HG03095 (cell line): ENCODE measurements around the gene CFAP299.
"Not testable (repeated sequence)": the region's sequence is repeated elsewhere in the genome, so short reads cannot be mapped to it uniquely, and the experiment has no call there.

Experiments used
- ATAC-seq: cut with Tn5 transposase; IDR thresholded peaks from one replicate; pipeline ENCODE4 v1.9.1; 2021; ENCODE audit warnings: moderate library complexity; ENCODE audit not compliant: unreplicated experiment

Gene CFAP299

DNA sequence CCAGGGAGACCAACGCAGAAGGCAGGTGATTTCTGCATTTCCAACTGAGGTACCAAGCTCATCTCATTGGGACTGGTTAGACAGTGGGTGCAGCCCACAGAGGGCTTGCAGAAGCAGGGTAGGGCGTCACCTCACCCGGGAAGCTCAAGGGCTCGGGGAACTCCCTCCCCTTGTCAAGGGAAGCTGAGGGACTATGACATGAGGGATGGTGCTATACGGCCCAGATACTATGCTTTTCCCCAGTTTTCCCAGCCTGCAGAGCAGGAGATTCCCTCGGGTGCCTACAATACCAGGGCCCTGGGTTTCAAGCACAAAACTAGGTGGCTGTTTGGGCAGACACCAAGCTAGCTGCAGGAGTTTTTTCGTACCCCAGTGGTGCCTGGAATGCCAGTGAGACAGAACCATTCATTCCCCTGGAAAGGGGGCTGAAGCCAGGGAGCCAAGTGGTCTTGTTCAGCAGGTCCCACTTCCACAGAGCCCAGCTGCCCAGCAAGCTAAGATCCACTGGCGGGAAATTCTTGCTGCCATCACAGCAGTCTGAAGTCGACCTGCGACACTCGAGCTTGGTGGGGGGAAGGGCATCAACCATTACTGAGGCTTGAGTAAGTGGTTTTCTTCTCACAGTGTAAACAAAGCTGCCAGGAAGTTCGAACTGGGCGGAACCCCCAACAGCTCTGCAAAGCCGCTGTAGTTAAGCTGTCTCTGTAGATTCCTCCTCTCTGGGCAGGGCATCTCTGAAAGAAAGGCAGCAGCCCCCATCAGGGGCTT is 103.9 kb downstream of the CFAP299 start:
- not testable (repeated sequence) for ATAC-seq

DNA sequence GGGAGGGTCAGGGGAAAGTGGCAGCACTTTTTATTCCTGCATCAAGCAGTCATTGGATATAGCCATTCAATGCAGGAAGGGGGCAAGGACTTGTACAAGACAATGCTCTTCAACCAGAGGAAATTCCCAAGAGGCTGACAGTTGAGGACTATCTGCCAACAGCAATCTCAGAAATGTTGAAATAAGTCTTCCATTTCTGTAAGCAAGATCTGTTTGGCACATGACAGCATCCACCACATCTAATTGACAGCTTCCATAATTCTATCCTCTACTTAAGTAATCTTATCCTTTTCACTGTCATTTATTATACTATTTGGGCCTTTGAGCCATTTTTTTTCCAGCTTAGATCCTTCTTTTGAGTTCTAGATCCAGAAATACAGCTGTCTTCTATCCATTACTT is 110.7 kb downstream of the CFAP299 start:
- ATAC-seq = no peak

GRCh38 chr4:80446664-80447063 is 111.1 kb downstream of the CFAP299 start:
- no peak for ATAC-seq

GRCh38 chr4:80447493-80447892 is 112.0 kb downstream of the CFAP299 start:
- ATAC-seq = no peak

GRCh38 chr4:80448056-80448455 is 112.5 kb downstream of the CFAP299 start:
- no peak for ATAC-seq

DNA sequence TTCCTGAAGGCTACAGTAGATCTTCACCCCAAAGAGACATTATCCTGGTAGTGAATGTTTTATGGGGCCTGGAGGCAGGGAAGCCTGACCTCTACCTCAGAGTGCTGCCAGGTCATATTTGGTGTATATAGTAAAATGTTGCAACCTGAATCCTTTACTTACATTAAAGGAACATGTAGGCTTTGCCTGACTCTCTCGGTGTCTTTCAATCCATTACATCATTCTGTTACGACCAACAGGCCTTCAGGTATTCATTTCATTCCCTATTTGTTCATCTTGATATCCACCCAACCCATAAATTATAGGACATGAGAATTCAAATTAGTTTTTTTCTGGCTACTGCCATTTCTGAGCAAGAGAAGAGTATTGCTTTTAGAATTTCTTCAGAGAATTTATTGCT is 116.5 kb downstream of the CFAP299 start:
- ATAC-seq = no peak

- ATAC-seq = no peak
Measured at GRCh38 chr4:80452768-80453167, 117.2 kb downstream of the CFAP299 start.

- no peak for ATAC-seq
Measured at GRCh38 chr4:80454040-80454439, 118.5 kb downstream of the CFAP299 start.

- ATAC-seq = no peak
Measured at GRCh38 chr4:80454556-80454955, 119.0 kb downstream of the CFAP299 start.

DNA sequence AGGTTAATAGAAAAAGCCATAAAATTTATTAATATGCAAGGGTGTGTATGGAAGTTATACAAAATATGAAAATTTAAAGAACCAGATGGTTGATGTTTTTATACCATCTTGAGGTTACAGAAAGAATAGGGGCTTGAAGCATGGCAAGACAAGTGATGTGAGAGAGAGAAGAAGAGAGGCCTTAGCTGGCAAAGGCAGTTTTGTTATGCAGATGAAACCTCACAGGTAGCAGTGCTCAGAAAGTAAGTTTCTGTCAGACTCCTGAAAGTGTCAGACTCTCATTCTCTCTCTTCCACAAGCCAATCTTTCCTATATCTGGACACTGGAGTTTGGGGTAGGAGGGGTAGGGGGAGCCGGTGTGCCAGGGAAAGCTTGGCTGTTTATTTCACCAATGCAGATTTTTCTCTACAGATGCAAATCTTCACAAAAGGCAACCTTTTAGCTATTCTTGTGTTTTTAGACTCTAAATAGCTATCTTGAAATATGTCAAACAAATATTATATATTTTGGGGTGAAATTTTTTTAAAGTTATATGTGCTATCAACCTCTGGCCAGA is 124.5 kb downstream of the CFAP299 start:
- ATAC-seq = no peak

DNA sequence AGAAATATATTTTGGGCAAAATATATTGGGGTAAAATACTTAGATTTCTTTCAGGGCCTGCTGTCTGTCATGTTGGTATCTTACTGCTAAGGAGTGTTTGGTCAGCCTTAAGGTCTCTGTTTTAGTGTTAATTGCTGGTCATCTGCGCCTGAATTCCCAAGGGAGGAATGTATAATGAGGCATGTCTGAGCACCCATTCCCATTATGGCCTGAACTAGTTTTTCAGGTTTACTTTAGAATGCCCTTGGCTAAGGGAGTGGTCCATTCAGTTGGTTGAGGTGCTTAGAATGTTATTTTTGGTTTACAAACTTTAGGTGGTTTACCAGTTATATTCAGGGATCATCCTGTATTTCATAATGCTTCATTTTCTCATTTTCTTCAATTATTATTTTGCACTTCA is 125.9 kb downstream of the CFAP299 start:
- no peak for ATAC-seq

GRCh38 chr4:80462621-80463091 is 127.1 kb downstream of the CFAP299 start:
- ATAC-seq = peak; percentile 69

DNA sequence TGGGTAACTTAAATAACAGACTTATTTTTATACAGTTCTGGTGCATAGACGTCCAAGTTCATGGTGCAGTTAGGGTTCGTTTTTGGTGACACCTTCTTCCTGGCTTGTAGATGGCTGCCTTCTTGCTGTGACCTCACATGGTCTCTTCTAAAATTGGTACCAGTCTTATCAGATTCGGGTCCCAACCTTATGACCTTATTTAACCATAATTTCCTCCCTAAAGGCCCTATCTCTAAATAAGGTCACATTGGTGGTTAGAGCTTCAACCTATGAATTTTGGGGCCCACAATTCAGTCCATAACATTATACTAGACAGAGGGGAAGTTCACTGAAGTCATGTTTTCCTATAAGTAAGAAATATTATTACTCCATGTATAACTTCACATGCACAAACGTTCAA is 128.0 kb downstream of the CFAP299 start:
- no peak for ATAC-seq

DNA sequence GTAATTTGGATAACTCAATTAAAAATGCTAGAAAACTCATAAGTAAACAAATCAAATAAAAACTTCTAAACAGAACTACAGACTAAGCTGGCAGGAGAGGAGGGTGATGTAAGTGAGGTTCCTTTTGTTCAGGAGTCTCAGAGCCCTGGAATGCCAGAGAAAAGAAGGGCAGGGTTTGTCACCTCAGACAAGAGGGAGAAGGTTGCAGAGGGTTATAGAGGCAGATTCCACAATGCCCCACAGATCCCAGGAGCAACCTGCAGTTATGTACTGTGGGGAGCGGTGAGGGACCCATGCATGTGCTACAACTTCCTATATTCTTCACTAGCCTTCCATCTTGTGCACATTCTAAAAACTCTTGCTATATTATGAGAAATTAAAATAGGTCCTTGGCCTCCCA is 129.7 kb downstream of the CFAP299 start:
- ATAC-seq = no peak

DNA sequence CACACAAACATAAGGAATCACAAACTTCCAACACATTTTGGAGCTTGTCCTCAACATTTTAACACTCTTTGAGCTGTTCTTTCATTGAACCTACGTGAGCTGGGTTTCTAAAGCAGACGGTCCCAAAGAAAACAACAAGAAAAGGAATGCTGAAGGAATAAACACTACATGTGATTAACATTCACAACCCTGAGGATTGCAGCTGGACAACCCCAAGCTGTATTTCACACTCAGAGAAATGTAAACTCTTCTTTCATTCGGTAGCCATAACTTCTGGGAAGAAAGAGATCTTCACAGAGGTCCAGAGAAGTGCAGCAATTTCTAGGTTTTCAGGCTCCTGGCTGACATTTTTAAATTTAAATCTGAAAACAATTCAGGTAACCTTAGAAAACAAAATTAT is 130.2 kb downstream of the CFAP299 start:
- ATAC-seq = no peak

DNA sequence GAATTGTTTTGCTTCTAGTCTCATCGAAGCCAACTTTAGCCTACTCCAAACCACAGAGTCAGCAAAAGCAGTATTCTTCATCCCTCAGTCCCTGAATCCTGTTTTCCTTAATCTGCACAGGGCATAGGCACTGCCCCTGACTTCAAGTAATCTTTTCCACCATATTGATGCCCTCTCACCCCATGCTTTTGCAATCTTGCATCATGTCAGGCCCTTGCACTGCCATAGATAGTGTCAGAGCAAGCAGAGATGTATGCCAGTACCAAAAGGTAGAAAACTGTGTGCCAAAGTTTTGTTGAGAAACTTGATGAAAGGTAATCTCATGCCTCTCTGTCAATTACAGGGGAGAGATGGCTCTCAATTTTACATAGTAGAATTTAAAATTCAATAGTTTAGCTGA is 131.1 kb downstream of the CFAP299 start:
- no peak for ATAC-seq

DNA sequence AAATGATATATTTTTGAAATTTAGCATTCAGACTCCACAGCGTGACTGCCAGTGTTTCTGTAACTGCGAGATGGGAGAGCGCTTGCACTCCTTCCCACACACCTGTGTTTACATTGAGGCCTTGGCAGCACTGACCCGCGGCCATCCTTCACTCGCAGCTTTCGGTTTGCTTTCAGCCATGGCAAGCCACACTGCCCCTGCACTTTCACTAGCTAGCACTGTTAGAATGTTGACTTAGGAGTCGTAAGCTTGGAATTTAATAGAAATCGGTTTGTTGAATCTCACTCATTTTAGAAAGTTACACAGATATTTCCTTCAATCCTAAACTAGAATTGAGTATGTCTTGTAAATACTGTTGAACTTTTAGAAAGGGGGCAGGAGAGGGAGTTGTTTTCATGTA is 136.2 kb downstream of the CFAP299 start:
- ATAC-seq = no peak

GRCh38 chr4:80475236-80475635 is 139.7 kb downstream of the CFAP299 start:
- ATAC-seq = no peak

DNA sequence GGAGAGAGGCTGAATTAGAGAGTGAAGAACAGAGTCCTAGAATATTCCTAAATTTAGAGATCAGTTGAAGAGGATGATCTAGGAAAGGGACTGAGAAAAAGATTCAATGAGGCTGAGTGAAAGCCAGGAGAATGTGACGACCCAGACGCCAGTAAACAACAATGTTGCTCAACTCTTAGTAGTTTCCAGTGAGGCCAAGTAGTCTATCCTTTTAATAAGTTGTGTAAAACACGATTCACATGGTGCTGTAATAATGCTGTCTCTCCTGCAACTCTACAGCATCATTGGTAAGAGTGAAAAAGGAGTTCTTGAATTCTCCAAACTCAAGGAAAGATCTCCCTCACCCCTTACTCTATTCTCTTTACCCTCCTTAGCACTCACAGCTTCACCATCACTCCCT is 140.3 kb downstream of the CFAP299 start:
- ATAC-seq = no peak

GRCh38 chr4:80484712-80485111 is 149.2 kb downstream of the CFAP299 start:
- ATAC-seq = no peak

DNA sequence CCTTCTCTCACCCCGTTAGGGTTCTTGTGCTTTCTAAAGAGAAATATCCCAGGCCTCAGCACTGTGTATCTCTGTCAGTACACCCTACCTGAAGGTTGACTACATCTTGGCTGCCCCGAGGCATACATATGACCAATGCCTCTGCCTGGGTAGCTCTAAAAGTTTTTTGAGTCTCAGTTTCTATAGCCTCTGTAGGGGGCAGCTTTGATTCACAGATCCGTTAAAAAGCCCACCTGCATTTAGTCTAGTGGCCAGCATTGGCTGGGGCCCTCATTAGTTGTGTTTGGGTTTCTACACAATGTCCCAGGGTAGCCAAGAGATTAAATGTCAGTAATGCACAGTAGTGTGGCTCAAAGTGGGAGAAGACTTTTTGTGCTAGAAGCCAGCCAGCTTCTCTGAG is 151.1 kb downstream of the CFAP299 start:
- no peak for ATAC-seq

DNA sequence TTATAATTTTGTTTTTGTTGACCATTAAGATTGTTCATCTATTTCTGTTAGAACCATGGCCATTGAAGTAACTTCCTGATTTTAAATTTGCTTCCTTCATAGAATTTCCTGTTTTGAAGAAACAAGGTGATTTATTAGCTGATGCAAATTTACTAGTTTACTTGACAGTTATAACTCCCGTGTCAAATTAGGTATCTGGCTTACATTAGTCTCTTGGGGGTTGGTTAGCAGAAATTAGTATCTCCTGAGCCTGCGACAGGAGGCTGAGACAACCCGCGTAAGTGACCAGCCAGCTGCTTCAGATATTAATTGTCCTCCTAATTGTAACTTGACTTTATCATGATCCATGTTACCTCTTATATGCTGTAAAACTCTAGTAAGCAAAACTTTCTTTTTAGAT is 154.3 kb downstream of the CFAP299 start:
- no peak for ATAC-seq

- no peak for ATAC-seq
Measured at GRCh38 chr4:80492761-80493160, 157.2 kb downstream of the CFAP299 start.
